Inflammatory macrophage (primary cell): ENCODE results near the gene CXorf38.
A peak's percentile ranks its signal among the peaks of the same experiment; 100 is the strongest.

ENCODE experiments used
- DNase-seq, 2 donors: peaks; one replicate each; pipeline ENCODE4 v3.0.0-alpha.2; 2020 to 2022
- total RNA-seq, 18 experiments: gene quantifications; one replicate each; lab custom pipeline; 2026; ENCODE audit warnings: mixed read lengths in 6 of 18, inconsistent platforms in 2 of 18; lab: John Stamatoyannopoulos, UW

CXorf38 gene
- total RNA-seq = 27.7 to 58.2 (median 44.9) reads per million in 18 experiments

GRCh38 chrX:40647307-40648197, at the start of gene CXorf38:
TSS of gene CXorf38 (minus strand) at chrX:40647561. CDS start at chrX:40647520, 41 bp downstream.
- peak; percentile 90 to 94 for DNase-seq

- DNase-seq = no peak
These were observed 47.4 kb upstream of the CXorf38 start for GRCh38 chrX:40694802-40695201.

- no peak for DNase-seq
These were observed 41.6 kb upstream of the CXorf38 start for GRCh38 chrX:40688929-40689328.

GRCh38 chrX:40687169-40687568, 39.8 kb upstream of the CXorf38 start:
- no peak for DNase-seq

- DNase-seq = peak; percentile 38 to 55
These were observed 38.1 kb upstream of the CXorf38 start for GRCh38 chrX:40685362-40685918.

GRCh38 chrX:40684092-40684491, 36.7 kb upstream of the CXorf38 start:
- DNase-seq = no peak

GRCh38 chrX:40683245-40683644, 35.9 kb upstream of the CXorf38 start:
- DNase-seq = no peak

- DNase-seq = no peak
These were observed 23.8 kb upstream of the CXorf38 start for GRCh38 chrX:40671126-40671525.

GRCh38 chrX:40663880-40664630, 16.7 kb upstream of the CXorf38 start:
- no peak for DNase-seq

GRCh38 chrX:40663078-40663740, 15.8 kb upstream of the CXorf38 start:
- DNase-seq = no peak

GRCh38 chrX:40661489-40661888, 14.1 kb upstream of the CXorf38 start:
- no peak for DNase-seq

- no peak for DNase-seq
These were observed 13.0 kb upstream of the CXorf38 start for GRCh38 chrX:40660381-40660780.

- no peak for DNase-seq
These were observed 6.2 kb upstream of the CXorf38 start for GRCh38 chrX:40653535-40653934.

- no peak for DNase-seq
These were observed 5.3 kb upstream of the CXorf38 start for GRCh38 chrX:40652664-40653063.

- peak; percentile 50 to 52 for DNase-seq
These were observed 4.4 kb upstream of the CXorf38 start for GRCh38 chrX:40651620-40652223.

GRCh38 chrX:40646489-40647306, 663 bp downstream of the CXorf38 start:
- DNase-seq = peak; percentile 36 to 53

GRCh38 chrX:40644821-40645358, 2.5 kb downstream of the CXorf38 start:
- DNase-seq = peak; percentile 68 to 77

GRCh38 chrX:40644176-40644575, 3.2 kb downstream of the CXorf38 start:
- DNase-seq = peak; percentile 77 to 84

- DNase-seq = no peak
These were observed 9.7 kb downstream of the CXorf38 start for GRCh38 chrX:40637687-40638086.

- DNase-seq = no peak
These were observed 15.2 kb downstream of the CXorf38 start for GRCh38 chrX:40632199-40632598.

- peak in 1 of 2 donors; percentile 38 for DNase-seq
These were observed 18.9 kb downstream of the CXorf38 start for GRCh38 chrX:40628506-40628905.
